GM03348 (cell line): ENCODE data around the gene TRDN.
"Not testable (repeated sequence)": the region's sequence is repeated elsewhere in the genome, so short reads cannot be mapped to it uniquely, and the experiment has no call there.

Source experiments
- DNase-seq: peaks from one replicate; pipeline ENCODE4 v3.0.0; 2012; ENCODE audit warnings: low spot score

The TRDN gene

GRCh38 chr6:123507582-123507981 is 129.2 kb downstream of the TRDN start:
- no peak for DNase-seq

- no peak for DNase-seq
Measured at GRCh38 chr6:123503619-123504018, 133.1 kb downstream of the TRDN start.

GRCh38 chr6:123497025-123497424 is 139.7 kb downstream of the TRDN start:
- no peak for DNase-seq

GRCh38 chr6:123489589-123489988 is 147.2 kb downstream of the TRDN start:
- no peak for DNase-seq

GRCh38 chr6:123480986-123481385 is 155.8 kb downstream of the TRDN start:
- DNase-seq, result no peak

- not testable (repeated sequence) for DNase-seq
Measured at GRCh38 chr6:123472025-123472702, 164.6 kb downstream of the TRDN start.

- DNase-seq, result no peak
Measured at GRCh38 chr6:123467392-123467791, 169.4 kb downstream of the TRDN start.

GRCh38 chr6:123462152-123462551 is 174.6 kb downstream of the TRDN start:
- DNase-seq, result no peak

- no peak for DNase-seq
Measured at GRCh38 chr6:123458218-123458617, 178.5 kb downstream of the TRDN start.

GRCh38 chr6:123456836-123457235 is 179.9 kb downstream of the TRDN start:
- DNase-seq, result no peak

- DNase-seq, result no peak
Measured at GRCh38 chr6:123454448-123454847, 182.3 kb downstream of the TRDN start.

- not testable (repeated sequence) for DNase-seq
Measured at GRCh38 chr6:123453071-123453470, 183.7 kb downstream of the TRDN start.

- no peak for DNase-seq
Measured at GRCh38 chr6:123448306-123448884, 188.4 kb downstream of the TRDN start.

- DNase-seq, result no peak
Measured at GRCh38 chr6:123447315-123447937, 189.3 kb downstream of the TRDN start.

- no peak for DNase-seq
Measured at GRCh38 chr6:123439371-123439770, 197.4 kb downstream of the TRDN start.

- DNase-seq, result no peak
Measured at GRCh38 chr6:123434186-123434585, 202.6 kb downstream of the TRDN start.

- DNase-seq, result no peak
Measured at GRCh38 chr6:123430970-123431369, 205.8 kb downstream of the TRDN start.

- DNase-seq, result no peak
Measured at GRCh38 chr6:123427008-123427407, 209.7 kb downstream of the TRDN start.

GRCh38 chr6:123423130-123423529 is 213.6 kb downstream of the TRDN start:
- no peak for DNase-seq

GRCh38 chr6:123420512-123420911 is 216.2 kb downstream of the TRDN start:
- no peak for DNase-seq

GRCh38 chr6:123418071-123418470 is 218.7 kb downstream of the TRDN start:
- no peak for DNase-seq

- no peak for DNase-seq
Measured at GRCh38 chr6:123417535-123417934, 219.2 kb downstream of the TRDN start.

GRCh38 chr6:123415844-123416468 is 220.8 kb downstream of the TRDN start:
- DNase-seq, result peak; percentile 52
